ENCODE data around the gene HTT. TPM values are rescaled to one million over a fixed set of nuclear protein-coding genes. Genes with fewer than 3 reads are reported as not detected.

Gene HTT
- total RNA-seq, 1 experiment from 2014 or later = 66.8 TPM

DNA sequence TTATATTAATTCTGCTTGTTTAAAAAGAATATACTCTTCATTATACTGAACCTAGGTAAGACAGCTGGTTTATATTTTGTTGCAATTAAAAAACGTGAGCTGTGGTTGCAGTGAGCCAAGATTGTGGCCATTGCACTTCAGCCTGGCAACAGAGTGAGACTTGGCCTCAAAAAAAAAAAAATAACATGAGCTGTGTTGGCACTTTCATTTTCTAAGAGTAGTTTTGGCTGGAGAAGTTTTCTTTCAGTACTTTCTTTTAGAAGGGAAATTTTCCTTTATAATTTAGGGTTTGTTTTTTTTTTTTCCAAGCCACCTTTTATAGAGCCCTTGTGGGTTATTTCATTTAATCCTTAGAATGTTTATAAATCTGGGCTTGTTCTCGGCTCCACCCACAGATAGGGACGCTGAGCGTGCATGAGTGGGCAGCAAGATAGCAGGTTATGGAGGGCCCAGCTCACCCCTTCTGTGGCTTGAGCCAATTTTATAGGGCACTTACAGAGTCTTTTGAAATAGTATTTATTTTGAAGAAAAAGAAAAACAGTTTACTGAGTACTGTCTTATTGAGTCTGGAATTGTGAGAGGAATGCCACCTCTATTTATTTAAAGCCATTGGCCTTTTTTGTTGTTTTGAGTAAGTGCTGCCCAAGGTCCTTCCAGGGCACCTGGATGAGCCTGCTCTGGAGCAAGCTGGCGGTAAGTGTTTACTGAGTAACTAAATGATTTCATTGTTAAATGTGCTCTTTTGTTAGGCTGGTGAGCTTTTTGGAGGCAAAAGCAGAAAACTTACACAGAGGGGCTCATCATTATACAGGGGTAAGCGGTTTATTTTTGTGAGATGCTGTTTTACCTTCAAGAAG, 60.9 kb downstream of the HTT start:
- DNase-seq (ENCODE audit: low spot score) = no peak
- CTCF ChIA-PET = interaction anchor here (0.5 to 2.6 kb wide), 3 partner anchors 28 to 520 kb away, joined by 4 to 8 read pairs (median 8); no protein-coding TSS in a partner anchor
- intact Hi-C loops (cut with micrococcal nuclease; ENCODE audit: unreplicated experiment) = loop anchor here (2.0 kb wide), 1 partner anchor 29 kb away; no protein-coding TSS in a partner anchor
- POLR2A ChIA-PET (ENCODE audit: low non-redundant PET) = no interaction called here
- peaks cover 11% of the 10 kb centered on the region for H3K4me1 ChIP-seq (ENCODE audit: insufficient read depth, low read length, poor library complexity, severe bottlenecking)
- no TSS peak for BruUV-seq (replicated peaks)
- no peaks in the 10 kb centered on the region for H3K27me3 ChIP-seq (replicated peaks; ENCODE audit: insufficient read depth, low read depth, low read length, poor library complexity)
- peak overlapping the region; percentile 38 for H3K27ac ChIP-seq (ENCODE audit: low read depth, low read length, poor library complexity, severe bottlenecking)
- H3K9me3 ChIP-seq (ENCODE audit: low read depth, low read length, poor library complexity, severe bottlenecking) = no peaks in the 10 kb centered on the region
- no peak overlapping the region for H3K4me3 ChIP-seq (ENCODE audit: low read depth, low read length, poor library complexity, severe bottlenecking)
- TF ChIP-seq, protein P1, sequence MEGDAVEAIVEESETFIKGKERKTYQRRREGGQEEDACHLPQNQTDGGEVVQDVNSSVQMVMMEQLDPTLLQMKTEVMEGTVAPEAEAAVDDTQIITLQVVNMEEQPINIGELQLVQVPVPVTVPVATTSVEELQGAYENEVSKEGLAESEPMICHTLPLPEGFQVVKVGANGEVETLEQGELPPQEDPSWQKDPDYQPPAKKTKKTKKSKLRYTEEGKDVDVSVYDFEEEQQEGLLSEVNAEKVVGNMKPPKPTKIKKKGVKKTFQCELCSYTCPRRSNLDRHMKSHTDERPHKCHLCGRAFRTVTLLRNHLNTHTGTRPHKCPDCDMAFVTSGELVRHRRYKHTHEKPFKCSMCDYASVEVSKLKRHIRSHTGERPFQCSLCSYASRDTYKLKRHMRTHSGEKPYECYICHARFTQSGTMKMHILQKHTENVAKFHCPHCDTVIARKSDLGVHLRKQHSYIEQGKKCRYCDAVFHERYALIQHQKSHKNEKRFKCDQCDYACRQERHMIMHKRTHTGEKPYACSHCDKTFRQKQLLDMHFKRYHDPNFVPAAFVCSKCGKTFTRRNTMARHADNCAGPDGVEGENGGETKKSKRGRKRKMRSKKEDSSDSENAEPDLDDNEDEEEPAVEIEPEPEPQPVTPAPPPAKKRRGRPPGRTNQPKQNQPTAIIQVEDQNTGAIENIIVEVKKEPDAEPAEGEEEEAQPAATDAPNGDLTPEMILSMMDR (conservative IDR thresholded peaks at IDR 0.05; ENCODE audit: low read depth, low read length) = no peak
- TF ChIP-seq EZH2 (IDR thresholded peaks at IDR 0.05; ENCODE audit: borderline replicate concordance, low read depth, low read length, poor library complexity, severe bottlenecking) = no peak
- H3K36me3 ChIP-seq (ENCODE audit: insufficient read depth, low read length, poor library complexity, severe bottlenecking) = peaks cover 66% of the 10 kb centered on the region

DNA sequence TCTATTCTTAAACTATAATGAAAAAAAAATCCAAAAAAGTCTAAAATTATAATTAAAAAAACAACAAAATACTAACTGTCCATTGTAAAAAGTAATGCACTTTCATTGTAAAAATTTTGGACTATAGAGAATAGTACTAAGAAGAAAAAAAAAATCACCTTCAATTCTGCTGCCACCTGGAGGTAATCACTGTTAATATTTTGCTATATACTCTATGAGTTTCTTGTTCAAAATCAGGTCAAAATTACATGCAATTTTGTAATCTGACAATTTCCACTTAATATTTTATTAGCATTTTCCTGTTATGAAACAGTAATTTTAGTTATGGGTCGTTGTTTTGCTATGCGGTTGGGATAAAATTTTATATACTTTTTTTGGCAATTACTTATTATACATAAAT, 62.0 kb downstream of the HTT start:
- TSS peak; percentile 32 for BruUV-seq (replicated peaks)
- intact Hi-C loops (cut with micrococcal nuclease; ENCODE audit: unreplicated experiment) = loop anchor here (2.0 kb wide), 1 partner anchor 30 kb away; no protein-coding TSS in a partner anchor
- H3K27me3 ChIP-seq (replicated peaks; ENCODE audit: insufficient read depth, low read depth, low read length, poor library complexity) = no peaks in the 10 kb centered on the region
- ChIA-PET POLR2A (ENCODE audit: low non-redundant PET) (no interaction called here), CTCF (no interaction called here)
- DNase-seq (ENCODE audit: low spot score) = peak; percentile 45
- peaks cover 11% of the 10 kb centered on the region for H3K4me1 ChIP-seq (ENCODE audit: insufficient read depth, low read length, poor library complexity, severe bottlenecking)
- H3K4me3 ChIP-seq (ENCODE audit: low read depth, low read length, poor library complexity, severe bottlenecking) = no peak overlapping the region
- no peaks in the 10 kb centered on the region for H3K9me3 ChIP-seq (ENCODE audit: low read depth, low read length, poor library complexity, severe bottlenecking)
- H3K27ac ChIP-seq (ENCODE audit: low read depth, low read length, poor library complexity, severe bottlenecking) = no peak overlapping the region
- TF ChIP-seq, protein P1 (conservative IDR thresholded peaks at IDR 0.05; ENCODE audit: low read depth, low read length) = peak; percentile 59
- no peak for TF ChIP-seq EZH2 (IDR thresholded peaks at IDR 0.05; ENCODE audit: borderline replicate concordance, low read depth, low read length, poor library complexity, severe bottlenecking)
- peaks cover 67% of the 10 kb centered on the region for H3K36me3 ChIP-seq (ENCODE audit: insufficient read depth, low read length, poor library complexity, severe bottlenecking)

DNA sequence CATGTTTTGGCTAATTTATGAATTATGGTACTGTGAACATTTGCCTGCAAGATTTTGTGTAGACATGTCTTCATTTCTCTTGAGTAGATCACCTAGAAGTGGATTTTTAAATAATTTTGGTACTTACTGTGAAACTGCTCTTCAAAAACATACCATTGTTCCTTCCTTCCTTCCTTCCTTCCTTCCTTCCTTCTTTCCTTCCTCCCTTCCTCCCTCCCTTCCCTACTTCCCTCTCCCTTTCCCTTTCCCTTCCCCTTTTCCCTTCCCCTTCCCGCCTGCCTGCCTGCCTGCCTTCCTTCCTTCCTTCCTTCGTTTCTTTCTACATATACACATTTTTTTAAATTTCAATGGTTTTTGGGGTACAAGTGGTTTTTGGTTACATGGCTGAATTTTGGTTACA, 63.4 kb downstream of the HTT start:
- DNase-seq (ENCODE audit: low spot score) = no peak
- TF ChIP-seq EZH2 (IDR thresholded peaks at IDR 0.05; ENCODE audit: borderline replicate concordance, low read depth, low read length, poor library complexity, severe bottlenecking) = no peak
- TF ChIP-seq, protein P1 (conservative IDR thresholded peaks at IDR 0.05; ENCODE audit: low read depth, low read length) = no peak
- Histone ChIP-seq H3K36me3 (ENCODE audit: insufficient read depth, low read length, poor library complexity, severe bottlenecking) (peaks cover 54% of the 10 kb centered on the region), H3K9me3 (ENCODE audit: low read depth, low read length, poor library complexity, severe bottlenecking) (no peaks in the 10 kb centered on the region), H3K4me3 (ENCODE audit: low read depth, low read length, poor library complexity, severe bottlenecking) (no peak overlapping the region), H3K4me1 (ENCODE audit: insufficient read depth, low read length, poor library complexity, severe bottlenecking) (peaks cover 11% of the 10 kb centered on the region), H3K27me3 (replicated peaks; ENCODE audit: insufficient read depth, low read depth, low read length, poor library complexity) (no peaks in the 10 kb centered on the region), H3K27ac (ENCODE audit: low read depth, low read length, poor library complexity, severe bottlenecking) (no peak overlapping the region)
- no TSS peak for BruUV-seq (replicated peaks)
- CTCF ChIA-PET = no interaction called here
- POLR2A ChIA-PET (ENCODE audit: low non-redundant PET) = no interaction called here
- intact Hi-C loops (cut with micrococcal nuclease; ENCODE audit: unreplicated experiment) = loop anchor here (2.0 kb wide), 1 partner anchor 31 kb away; no protein-coding TSS in a partner anchor
